ENCODE data around the gene MAGEB3.

Gene MAGEB3

GRCh38 chrX:30282527-30282926, 52.1 kb downstream of the MAGEB3 start:
- no peak for DNase-seq

- DNase-seq, result no peak
These were observed 53.2 kb downstream of the MAGEB3 start for GRCh38 chrX:30283456-30284200.

Data from stimulated activated CD4-positive, alpha-beta T cell treated with anti-CD3 and anti-CD28 coated beads, Interleukin-1b, Interleukin-23, amount 100 ng/mL, for 48 hours (primary cell).